GM18870 (cell line): ENCODE data around the gene DRC7.
"Not testable (repeated sequence)": the region's sequence is repeated elsewhere in the genome, so short reads cannot be mapped to it uniquely, and the experiment has no call there.

Source experiments
- ATAC-seq: cut with Tn5 transposase; IDR thresholded peaks from one replicate; pipeline ENCODE4 v1.9.1; 2021; ENCODE audit warnings: moderate library complexity; ENCODE audit not compliant: unreplicated experiment

DRC7 gene

GRCh38 chr16:57658878-57659674, 35.5 kb upstream of the DRC7 start:
- no peak for ATAC-seq

DNA sequence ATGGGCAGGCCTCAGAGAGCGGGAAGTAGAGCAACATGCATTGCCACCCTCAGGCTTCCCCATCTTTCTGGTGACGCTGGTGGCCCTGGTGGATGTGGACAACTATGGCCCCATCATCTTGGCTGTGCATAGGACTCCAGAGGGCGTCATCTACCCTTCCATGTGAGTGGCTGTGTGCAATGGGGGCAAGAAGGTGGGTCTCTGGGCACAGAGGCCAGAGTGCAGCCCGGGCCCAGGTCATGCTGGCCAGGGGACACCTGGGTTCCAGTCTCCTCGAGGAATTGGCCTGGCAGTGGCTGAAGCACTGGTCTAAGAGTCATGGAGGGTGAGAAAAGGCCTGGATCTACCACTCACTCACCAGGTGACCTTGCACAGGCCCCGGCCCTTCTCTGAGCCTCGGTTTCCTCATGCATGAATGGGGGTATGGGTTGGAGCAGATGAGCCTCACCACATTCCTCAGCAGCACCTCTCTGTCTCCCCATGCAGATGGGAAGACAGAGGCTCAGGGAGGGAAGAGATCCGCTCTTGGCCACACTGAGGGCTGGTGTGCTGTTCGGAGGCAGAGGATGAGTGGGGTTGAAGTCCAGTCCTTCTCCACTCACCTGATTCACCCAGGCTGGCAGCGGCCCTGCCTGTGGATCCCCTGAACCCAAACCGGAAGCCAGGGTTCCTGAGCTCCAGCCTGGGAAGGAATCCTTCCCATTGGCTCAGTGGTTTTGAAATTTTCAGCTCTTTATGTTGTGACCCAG, 33.7 kb upstream of the DRC7 start:
- no peak for ATAC-seq

DNA sequence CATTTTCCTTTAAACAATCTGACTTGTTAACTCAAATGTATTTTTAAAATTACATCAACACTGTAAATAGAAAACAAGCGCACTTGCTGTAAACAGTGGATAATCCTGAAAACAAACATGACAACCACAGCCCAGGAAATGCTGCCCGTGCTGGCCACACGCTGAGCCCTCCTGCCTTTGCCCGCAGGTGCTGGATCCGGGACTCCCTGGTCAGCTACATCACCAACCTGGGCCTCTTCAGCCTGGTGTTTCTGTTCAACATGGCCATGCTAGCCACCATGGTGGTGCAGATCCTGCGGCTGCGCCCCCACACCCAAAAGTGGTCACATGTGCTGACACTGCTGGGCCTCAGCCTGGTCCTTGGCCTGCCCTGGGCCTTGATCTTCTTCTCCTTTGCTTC, 33.1 kb upstream of the DRC7 start:
- no peak for ATAC-seq

- no peak for ATAC-seq
Measured at GRCh38 chr16:57661936-57662906, 32.4 kb upstream of the DRC7 start.

GRCh38 chr16:57663436-57663835, 31.2 kb upstream of the DRC7 start:
- ATAC-seq: no peak

DNA sequence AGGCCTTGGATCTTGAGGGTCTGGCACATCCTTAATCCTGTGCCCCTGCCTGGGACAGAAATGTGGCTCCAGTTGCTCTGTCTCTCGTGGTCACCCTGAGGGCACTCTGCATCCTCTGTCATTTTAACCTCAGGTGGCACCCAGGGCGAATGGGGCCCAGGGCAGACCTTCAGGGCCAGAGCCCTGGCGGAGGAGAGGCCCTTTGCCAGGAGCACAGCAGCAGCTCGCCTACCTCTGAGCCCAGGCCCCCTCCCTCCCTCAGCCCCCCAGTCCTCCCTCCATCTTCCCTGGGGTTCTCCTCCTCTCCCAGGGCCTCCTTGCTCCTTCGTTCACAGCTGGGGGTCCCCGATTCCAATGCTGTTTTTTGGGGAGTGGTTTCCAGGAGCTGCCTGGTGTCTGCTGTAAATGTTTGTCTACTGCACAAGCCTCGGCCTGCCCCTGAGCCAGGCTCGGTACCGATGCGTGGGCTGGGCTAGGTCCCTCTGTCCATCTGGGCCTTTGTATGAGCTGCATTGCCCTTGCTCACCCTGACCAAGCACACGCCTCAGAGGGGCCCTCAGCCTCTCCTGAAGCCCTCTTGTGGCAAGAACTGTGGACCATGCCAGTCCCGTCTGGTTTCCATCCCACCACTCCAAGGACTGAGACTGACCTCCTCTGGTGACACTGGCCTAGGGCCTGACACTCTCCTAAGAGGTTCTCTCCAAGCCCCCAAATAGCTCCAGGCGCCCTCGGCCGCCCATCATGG, 30.5 kb upstream of the DRC7 start:
- no peak for ATAC-seq

DNA sequence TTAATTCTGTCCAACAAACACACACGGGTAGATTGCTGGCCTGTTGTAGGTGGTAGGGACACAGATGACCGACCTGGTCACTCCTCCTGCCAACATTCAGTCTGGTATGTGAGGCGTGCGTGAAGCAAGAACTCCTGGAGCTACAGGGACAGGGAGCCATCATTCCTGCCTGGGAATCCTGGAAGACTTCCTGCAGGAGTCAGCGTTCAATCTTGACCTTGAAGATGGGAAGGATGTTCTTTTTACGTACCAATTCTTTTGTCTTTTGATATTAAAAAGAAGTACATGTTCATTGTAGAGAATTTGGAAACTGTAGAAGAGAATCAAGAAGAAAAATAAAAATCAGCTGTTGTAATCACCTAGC, 30.0 kb upstream of the DRC7 start:
- ATAC-seq: no peak

- no peak for ATAC-seq
Measured at GRCh38 chr16:57665541-57665940, 29.1 kb upstream of the DRC7 start.

DNA sequence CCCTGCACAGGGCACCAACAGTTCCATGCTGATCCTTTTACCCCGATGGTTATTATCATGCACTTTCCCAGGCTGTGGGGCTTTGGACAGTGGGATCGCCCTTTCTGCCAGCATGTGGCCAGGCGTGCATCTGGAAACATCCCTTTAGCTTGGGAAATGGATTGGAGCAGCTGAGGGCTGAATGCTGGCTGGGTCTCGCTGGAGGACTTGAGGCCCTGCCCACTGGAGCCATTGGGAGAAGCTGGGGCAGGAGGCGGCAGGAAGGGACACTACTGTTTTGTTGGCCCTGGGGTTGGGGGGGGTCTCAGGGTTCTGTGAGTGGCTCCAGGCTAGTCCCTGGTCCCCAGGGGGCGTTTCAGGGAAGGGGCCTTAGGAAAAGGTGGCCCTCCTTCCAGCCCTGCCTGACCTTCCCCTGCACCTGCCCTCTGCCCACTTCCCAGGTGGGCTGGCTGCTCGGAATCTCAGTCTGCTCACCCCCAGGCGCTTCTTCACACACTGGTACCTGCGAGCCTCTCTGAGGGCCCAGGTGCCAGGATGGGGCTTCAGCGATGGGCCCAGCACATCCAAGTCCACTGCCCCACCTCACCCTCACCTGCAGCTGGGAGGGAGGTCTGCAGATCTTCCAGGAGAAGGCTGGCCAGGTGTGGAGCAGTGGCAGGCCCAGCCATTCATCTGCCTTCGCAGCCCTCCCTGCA, 28.1 kb upstream of the DRC7 start:
- ATAC-seq: no peak

DNA sequence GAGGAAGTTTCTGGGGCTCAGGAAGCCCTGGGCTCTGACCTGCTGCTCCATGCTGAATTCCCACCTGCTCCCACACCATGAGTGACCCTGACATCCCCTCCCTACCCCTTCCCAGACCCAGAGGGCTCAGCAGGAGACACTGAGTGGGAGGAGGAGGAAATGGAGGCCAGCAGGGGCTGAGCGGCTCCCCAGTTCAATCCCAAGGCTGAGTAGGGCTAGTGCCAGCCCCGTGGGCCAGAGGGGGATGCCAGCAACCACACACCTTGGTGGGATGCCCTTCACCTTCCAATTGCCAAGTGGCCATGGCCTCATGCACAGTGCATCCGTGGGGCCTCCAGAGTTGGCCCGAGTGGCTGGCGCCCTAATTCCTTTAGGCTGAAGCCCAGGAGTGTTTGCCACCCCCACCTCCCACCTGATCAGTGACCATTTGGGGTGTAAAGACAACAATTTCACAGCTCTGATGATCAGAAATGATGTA, 27.5 kb upstream of the DRC7 start:
- ATAC-seq: no peak

DNA sequence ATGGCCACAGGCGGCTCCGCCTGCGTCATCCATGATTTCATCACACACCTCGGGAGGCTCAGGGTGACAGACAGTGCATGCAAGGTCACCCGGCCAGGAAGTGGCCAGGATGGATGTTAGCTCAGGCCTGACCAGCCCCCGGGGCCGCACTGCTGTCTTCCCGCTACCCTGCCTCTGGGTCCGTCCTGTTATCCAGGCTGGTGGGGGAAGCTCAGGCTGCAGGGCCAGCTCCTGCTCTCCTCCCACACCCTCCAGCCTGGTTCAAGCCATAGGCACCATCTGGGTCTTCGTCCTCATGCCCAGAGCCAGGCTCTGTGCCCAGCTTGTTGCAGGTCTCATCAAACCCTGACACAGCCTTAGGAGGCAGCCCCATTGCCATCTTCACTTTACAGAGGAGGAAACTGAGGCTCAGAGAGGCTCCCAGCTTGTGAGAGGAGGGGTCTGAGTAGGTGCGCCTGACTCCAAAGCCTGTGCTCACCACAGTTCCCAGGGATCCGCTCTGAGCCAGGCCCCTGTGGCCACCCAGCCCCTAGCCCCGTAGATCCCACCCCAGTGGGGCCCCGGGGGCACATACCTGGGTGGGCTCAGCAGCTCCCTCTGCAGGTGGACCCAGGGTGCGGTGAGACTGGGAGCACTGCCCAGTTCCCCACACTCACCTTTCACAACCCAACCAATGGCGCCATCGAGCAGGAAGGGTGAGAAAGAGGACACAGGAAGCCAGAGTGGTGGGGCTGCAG, 26.9 kb upstream of the DRC7 start:
- no peak for ATAC-seq

DNA sequence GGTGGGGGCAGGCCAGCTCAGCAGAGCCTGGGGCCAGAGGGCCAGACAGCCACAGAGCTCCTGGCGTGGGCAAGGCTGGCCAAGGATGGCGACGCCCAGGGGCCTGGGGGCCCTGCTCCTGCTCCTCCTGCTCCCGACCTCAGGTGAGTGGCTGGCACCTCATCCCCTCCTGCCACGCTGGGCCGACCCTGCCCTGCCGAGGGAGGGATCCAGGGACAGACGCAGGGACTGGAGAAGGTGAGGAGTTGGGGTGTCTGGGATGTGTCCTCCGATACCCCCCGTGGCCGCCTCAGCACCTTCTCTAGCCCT, 26.4 kb upstream of the DRC7 start, which contains the start of gene ADGRG3:
TSS of gene ADGRG3 (plus strand) at position 44 of the 309 bp plus-strand sequence. CDS start at position 86, 42 bp downstream.
- no peak for ATAC-seq

- ATAC-seq: no peak
Measured at GRCh38 chr16:57668630-57669475, 25.8 kb upstream of the DRC7 start.

DNA sequence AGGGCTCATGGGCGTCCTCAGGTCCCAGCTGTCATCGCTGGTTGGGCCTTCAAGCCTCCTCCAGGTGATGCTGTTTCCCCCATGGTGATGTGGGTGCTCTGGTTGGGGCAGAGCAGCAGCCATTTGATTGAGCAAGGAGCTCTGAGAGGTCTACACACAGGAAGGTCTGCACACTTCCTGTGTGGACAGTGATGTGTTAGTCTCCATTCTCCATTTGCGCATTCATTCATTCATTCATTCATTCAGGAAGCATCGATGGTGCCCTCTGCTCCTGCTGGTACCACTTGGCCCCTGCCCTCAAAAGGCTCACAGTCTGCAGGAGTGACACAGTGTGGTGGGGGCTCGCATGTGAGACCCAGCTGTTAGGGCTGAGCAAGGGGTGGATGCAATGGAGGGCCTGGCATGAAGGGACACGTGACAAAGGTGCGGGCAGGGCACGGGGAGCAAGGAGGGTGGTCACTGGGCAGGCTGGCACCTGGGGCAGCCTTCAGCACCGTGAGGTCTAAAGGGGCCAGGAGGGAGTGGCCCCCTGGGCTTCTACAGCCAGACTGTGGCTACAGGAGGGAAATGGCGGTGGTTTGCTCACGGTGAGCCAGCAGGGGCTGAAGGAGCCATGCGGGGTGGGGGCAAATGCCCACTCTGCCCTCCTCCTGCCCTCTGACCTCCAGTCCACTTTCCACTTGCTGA, 25.0 kb upstream of the DRC7 start:
- ATAC-seq: no peak

DNA sequence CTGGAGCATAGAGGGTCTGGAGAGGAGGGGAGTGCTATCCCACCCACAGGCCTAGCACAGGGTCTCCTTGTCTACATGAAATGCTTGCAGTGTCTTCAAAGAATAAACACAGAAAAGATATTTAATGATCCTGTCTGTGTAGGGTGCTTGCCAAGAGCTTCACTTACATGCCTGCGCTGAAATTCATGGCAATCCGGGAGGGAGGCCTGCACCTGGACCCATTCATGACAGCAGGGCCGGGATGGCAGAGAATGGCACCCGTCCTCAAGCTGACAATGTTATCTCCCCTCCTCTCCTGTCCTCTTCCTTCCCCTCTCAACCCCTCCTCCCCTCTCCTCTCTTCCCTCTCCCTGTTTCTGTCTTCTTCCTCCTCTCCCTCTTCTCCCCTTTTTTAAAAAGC, 24.4 kb upstream of the DRC7 start:
- no peak for ATAC-seq

DNA sequence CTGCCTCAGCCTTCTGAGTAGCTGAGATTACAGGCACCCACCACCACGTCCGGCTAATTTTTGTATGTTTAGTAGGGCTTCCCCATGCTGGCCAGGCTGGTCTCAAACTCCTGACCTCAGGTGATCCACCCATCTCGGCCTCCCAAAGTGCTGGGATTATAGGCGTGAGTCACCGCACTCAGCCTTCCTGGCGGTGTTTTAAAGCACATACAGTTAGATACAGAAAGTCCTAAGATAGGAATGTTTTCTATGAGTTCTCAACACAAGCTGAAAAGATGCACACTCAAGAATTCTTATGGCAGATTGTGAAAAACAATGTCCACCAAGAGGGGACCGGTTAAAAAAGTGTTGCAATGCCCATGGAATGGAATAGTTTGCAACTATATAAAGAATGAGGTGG, 23.2 kb upstream of the DRC7 start:
- ATAC-seq: not testable (repeated sequence)

DNA sequence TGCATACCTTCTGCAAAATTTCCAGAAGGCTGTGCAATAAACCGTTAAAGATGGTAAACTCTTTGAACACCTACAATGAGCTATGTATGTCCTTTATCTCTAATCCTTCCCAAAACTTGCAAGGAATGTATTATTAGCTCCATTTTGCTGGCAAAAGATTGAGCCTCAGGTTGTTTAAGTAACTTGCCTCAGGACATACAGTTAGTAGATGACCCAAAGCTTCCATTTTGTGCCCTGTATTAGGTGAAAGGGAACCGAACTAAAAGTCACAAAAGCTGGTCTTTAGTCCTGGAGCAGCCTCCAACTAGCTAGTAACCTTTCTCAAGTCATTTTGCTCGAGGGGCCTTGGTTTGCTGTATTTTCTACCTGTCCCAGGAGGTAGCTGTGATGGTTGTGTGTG, 22.2 kb upstream of the DRC7 start:
- no peak for ATAC-seq

- ATAC-seq: no peak
Measured at GRCh38 chr16:57672824-57673223, 21.8 kb upstream of the DRC7 start.
